SJSA1 (cell line): ENCODE results near the gene P2RX4. TPM values are rescaled to one million over a fixed set of nuclear protein-coding genes. Genes with fewer than 3 reads are reported as not detected.
"Not testable (repeated sequence)": the region's sequence is repeated elsewhere in the genome, so short reads cannot be mapped to it uniquely, and the experiment has no call there.

Experiments
- DNase-seq, 2 experiments: peaks; one replicate each; pipeline ENCODE4 v3.0.0-alpha.2; 2015 to 2020; ENCODE audit warnings: low spot score in 2 of 2, low read depth in 1 of 2
- H3K27ac ChIP-seq: fragments of 250-450 bp; sonication (Bioruptor Pico); 2 replicates; pipeline ENCODE4 v1.5.1; 2020; ENCODE audit warnings: mild to moderate bottlenecking, moderate library complexity
- H3K27me3 ChIP-seq: fragments of 250-450 bp; sonication (Bioruptor Pico); replicated peaks from 2 replicates; pipeline ENCODE4 v1.5.1; 2020; ENCODE audit warnings: mild to moderate bottlenecking, moderate library complexity
- H3K36me3 ChIP-seq: fragments of 250-450 bp; sonication (Bioruptor Pico); 2 replicates; pipeline ENCODE4 v1.5.1; 2020; ENCODE audit warnings: mild to moderate bottlenecking
- H3K4me1 ChIP-seq: fragments of 250-450 bp; sonication (Bioruptor Pico); replicated peaks from 2 replicates; pipeline ENCODE4 v1.6.1; 2021; ENCODE audit warnings: mild to moderate bottlenecking
- H3K4me3 ChIP-seq: fragments of 250-450 bp; sonication (Bioruptor Pico); 2 replicates; pipeline ENCODE4 v1.5.1; 2020; ENCODE audit warnings: mild to moderate bottlenecking
- H3K9me3 ChIP-seq: fragments of 250-450 bp; sonication (Bioruptor Pico); replicated peaks from 2 replicates; pipeline ENCODE4 v1.5.1; 2020; ENCODE audit warnings: mild to moderate bottlenecking
- total RNA-seq: library from RNA; depleted of rRNA; stranded (reverse); fragments of >200 nt; shearing (Covaris generic); gene quantifications from 2 replicates; pipeline ENCODE4 v1.2.3, GENCODE V29; 2014; rRNA removed

Gene P2RX4
- 80.6 and 99.2 TPM in 2 replicates for total RNA-seq

DNA sequence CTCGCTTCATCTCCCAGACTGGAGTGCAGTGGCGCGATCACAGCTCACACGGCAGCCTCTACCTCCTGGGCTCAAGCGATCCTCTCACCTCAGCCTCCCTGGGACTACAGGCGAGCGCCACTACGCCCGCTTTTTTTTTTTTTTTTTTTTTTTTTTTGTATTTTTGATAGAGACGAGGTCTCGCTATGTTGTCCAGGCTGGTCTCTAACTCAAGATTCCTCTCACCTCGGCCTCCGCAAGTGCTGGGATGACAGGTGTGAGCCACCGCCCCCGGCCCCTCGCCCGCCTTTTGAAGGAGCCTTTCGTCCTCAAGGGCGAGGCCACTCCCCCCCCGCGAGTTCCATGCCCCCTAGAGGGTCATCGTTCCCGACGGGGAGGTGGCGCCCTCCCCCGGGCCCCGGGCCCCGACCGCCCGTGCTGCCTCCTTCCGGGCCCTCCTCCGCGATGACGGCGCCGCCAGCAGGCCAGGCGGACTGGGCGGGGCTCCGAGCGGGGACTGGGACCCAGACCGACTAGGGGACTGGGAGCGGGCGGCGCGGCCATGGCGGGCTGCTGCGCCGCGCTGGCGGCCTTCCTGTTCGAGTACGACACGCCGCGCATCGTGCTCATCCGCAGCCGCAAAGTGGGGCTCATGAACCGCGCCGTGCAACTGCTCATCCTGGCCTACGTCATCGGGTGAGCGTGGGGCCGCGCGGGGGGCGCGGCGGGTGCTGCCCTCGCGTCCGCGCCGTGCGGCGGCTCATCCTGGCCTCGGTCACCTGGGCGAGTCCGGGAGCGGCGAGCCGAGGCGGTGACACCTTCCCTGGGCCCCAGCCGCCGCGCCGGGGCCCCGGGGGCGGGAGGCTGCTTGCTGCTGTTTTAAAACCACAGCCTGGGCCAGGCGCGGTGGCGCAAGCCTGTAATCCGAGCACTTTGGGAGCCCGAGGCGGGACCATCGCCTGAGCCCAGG lies at the start of gene P2RX4:
P2RX4 (plus strand) TSS at position 506 of the 949 bp plus-strand sequence; CDS start at position 542, 36 bp downstream.
- H3K27me3 ChIP-seq = no peaks in the 10 kb centered on the region
- peak; percentile 82 to 88 for DNase-seq
- peak within 1 kb of the TSS; percentile 88 for H3K27ac ChIP-seq
- H3K36me3 ChIP-seq = peaks cover 26% of the 10 kb centered on the region
- H3K4me3 ChIP-seq = peak within 1 kb of the TSS; percentile 87
- peaks cover 35% of the 10 kb centered on the region for H3K4me1 ChIP-seq
- H3K9me3 ChIP-seq = no peaks in the 10 kb centered on the region

DNA sequence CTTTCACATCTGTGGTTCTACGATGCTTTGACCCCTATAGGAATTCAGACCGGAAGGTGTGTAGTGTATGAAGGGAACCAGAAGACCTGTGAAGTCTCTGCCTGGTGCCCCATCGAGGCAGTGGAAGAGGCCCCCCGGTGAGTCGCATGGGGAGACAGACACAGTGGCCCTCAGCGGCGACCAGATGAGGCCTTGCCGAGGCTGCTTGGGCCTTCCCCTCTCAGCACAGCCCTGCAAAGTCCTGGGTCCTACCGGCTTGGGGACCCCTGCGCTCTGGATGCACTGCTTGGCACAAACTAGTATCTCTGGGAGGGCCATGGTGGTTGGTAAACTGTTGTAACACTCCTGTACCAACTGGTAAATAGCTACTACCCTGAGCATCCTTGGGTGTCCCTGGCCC lies 47.5 kb upstream of the P2RX4 start:
- Histone ChIP-seq H3K27me3 (no peaks in the 10 kb centered on the region), H3K36me3 (peaks cover 6% of the 10 kb centered on the region), H3K9me3 (no peaks in the 10 kb centered on the region), H3K27ac (no peak overlapping the region), H3K4me1 (peaks cover 21% of the 10 kb centered on the region), H3K4me3 (no peak overlapping the region)
- DNase-seq = no peak

- H3K4me3 ChIP-seq = no peak overlapping the region
- H3K9me3 ChIP-seq = no peaks in the 10 kb centered on the region
- peaks cover 25% of the 10 kb centered on the region for H3K4me1 ChIP-seq
- H3K27me3 ChIP-seq = no peaks in the 10 kb centered on the region
- DNase-seq = no peak
- H3K36me3 ChIP-seq = peaks cover 6% of the 10 kb centered on the region
- H3K27ac ChIP-seq = no peak overlapping the region
Measured at GRCh38 chr12:121162985-121163384, 46.9 kb upstream of the P2RX4 start.

GRCh38 chr12:121164839-121165238 lies 45.1 kb upstream of the P2RX4 start:
- H3K9me3 ChIP-seq, H3K4me3 ChIP-seq, DNase-seq, H3K27me3 ChIP-seq, H3K36me3 ChIP-seq: not testable (repeated sequence)
- Histone ChIP-seq H3K27ac (peak overlapping the region; percentile 25; the same call in 1 of the 2 replicates), H3K4me1 (peaks cover 33% of the 10 kb centered on the region)

GRCh38 chr12:121165316-121165715 lies 44.6 kb upstream of the P2RX4 start:
- Histone ChIP-seq H3K4me1 (peaks cover 38% of the 10 kb centered on the region), H3K27ac (peak overlapping the region; percentile 25; the same call in 1 of the 2 replicates), H3K4me3 (no peak overlapping the region), H3K36me3 (peaks cover 6% of the 10 kb centered on the region), H3K27me3 (no peaks in the 10 kb centered on the region), H3K9me3 (no peaks in the 10 kb centered on the region)
- DNase-seq = peak; percentile 70 to 73

DNA sequence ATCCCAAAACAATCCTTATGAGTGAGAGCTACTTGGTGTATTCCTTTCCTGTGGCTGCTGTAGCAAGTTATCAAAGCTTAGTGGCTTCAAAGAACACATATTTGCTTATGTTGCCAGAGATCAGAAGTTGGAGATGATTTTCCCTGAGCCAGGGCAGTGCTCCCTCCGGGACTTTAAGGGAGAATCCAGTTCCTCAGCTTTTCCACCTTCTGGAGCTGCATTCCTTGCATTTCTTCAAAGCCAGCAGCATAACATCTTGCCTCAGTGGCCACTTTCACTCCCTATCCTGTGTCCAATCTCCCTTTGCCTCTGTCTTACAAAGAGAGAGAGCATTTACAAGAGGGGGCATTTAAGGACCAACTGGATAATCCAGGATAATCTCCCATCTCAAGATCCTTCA lies 43.6 kb upstream of the P2RX4 start:
- DNase-seq = no peak
- H3K4me1 ChIP-seq = peaks cover 47% of the 10 kb centered on the region
- H3K4me3 ChIP-seq = no peak overlapping the region
- peaks cover 6% of the 10 kb centered on the region for H3K36me3 ChIP-seq
- no peaks in the 10 kb centered on the region for H3K27me3 ChIP-seq
- H3K27ac ChIP-seq = no peak overlapping the region
- no peaks in the 10 kb centered on the region for H3K9me3 ChIP-seq

DNA sequence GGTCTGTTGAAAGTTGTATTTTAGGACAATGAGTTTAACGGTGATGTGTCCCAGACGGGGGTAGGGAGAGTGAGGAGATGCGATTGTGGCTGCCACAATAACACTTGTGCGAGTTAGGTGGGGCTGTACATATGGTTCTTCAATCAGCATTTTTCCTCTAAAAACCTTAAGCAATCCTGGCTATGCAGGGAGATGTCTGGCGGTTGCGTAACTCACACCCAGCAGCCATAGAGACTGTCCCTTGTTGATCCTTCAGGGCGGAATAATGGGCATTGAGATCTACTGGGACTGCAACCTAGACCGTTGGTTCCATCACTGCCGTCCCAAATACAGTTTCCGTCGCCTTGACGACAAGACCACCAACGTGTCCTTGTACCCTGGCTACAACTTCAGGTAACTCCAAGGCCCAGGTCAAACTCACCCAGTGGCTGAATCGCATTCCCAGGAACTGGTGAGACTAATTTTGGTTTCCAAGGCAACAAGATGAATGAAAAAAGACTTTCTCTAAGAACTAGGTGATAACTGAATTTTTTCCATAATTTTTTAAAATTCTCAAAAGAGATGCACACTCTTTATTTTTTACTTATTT lies 42.6 kb upstream of the P2RX4 start:
- Histone ChIP-seq H3K36me3 (peaks cover 6% of the 10 kb centered on the region), H3K27me3 (no peaks in the 10 kb centered on the region), H3K27ac (0 out of 2 replicates have a peak overlapping the region, but pooled peaks have one; percentile 34), H3K9me3 (no peaks in the 10 kb centered on the region), H3K4me3 (no peak overlapping the region), H3K4me1 (peaks cover 56% of the 10 kb centered on the region)
- DNase-seq = no peak

GRCh38 chr12:121167951-121168350 lies 42.0 kb upstream of the P2RX4 start:
- peaks cover 6% of the 10 kb centered on the region for H3K36me3 ChIP-seq
- peak in 1 of 2 experiments; percentile 36 for DNase-seq
- H3K9me3 ChIP-seq = no peaks in the 10 kb centered on the region
- H3K27ac ChIP-seq = 0 out of 2 replicates have a peak overlapping the region, but pooled peaks have one; percentile 34
- no peak overlapping the region for H3K4me3 ChIP-seq
- H3K27me3 ChIP-seq = no peaks in the 10 kb centered on the region
- peaks cover 56% of the 10 kb centered on the region for H3K4me1 ChIP-seq

GRCh38 chr12:121170151-121170550 lies 39.8 kb upstream of the P2RX4 start:
- no peaks in the 10 kb centered on the region for H3K27me3 ChIP-seq
- H3K36me3 ChIP-seq = 0 out of 2 replicates have a peak, but pooled peaks cover 3% of the 10 kb centered on the region
- peak overlapping the region; percentile 66 for H3K27ac ChIP-seq
- DNase-seq = no peak
- H3K4me3 ChIP-seq = no peak overlapping the region
- H3K9me3 ChIP-seq = no peaks in the 10 kb centered on the region
- peaks cover 62% of the 10 kb centered on the region for H3K4me1 ChIP-seq

DNA sequence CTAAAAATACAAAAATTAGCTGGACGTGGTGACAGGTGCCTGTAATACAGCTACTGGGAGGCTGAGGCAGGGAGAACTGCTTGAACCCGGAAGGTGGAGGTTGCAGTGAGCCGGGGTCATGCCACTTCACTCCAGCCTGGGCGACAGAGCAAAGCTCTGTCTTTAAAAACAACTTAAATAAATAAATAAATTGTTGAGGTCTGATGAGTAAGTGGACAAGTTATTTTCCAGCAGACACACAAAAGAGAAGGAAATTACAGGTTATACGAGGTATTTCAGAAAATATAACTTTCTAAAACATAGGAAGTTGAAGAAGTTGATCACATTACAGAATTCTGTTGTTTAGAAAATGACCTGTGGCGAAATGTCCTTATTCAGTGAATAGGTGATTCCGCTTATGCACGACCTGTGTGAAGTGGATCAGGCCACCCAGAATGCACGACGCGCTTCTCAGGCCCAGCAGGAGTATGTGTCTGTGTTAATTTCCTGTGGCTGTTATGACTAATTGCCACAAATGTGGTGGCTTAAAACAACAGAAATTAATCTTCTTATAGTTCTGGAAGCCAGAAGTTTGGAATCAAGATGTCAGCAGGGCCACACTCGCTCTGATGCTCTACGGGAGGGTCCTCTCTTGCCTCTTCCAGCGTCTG lies 39.2 kb upstream of the P2RX4 start:
- Histone ChIP-seq H3K4me3 (no peak overlapping the region), H3K36me3 (0 out of 2 replicates have a peak, but pooled peaks cover 3% of the 10 kb centered on the region), H3K27me3 (no peaks in the 10 kb centered on the region), H3K27ac (peak overlapping the region; percentile 66), H3K9me3 (no peaks in the 10 kb centered on the region), H3K4me1 (peaks cover 56% of the 10 kb centered on the region)
- DNase-seq = peak; percentile 67 to 89

GRCh38 chr12:121172145-121172544 lies 37.8 kb upstream of the P2RX4 start:
- H3K27ac ChIP-seq = no peak overlapping the region
- no peaks in the 10 kb centered on the region for H3K9me3 ChIP-seq
- H3K36me3 ChIP-seq = no peaks in the 10 kb centered on the region
- no peak for DNase-seq
- peaks cover 48% of the 10 kb centered on the region for H3K4me1 ChIP-seq
- no peak overlapping the region for H3K4me3 ChIP-seq
- no peaks in the 10 kb centered on the region for H3K27me3 ChIP-seq

GRCh38 chr12:121175383-121176119 lies 34.4 kb upstream of the P2RX4 start:
- no peaks in the 10 kb centered on the region for H3K27me3 ChIP-seq
- no peaks in the 10 kb centered on the region for H3K36me3 ChIP-seq
- no peaks in the 10 kb centered on the region for H3K9me3 ChIP-seq
- H3K4me3 ChIP-seq = no peak overlapping the region
- DNase-seq = no peak
- peaks cover 27% of the 10 kb centered on the region for H3K4me1 ChIP-seq
- no peak overlapping the region for H3K27ac ChIP-seq
